HCT116 (cell line): Measurements from ENCODE around the gene WFDC5. TPM values are rescaled to one million over a fixed set of nuclear protein-coding genes. Genes with fewer than 3 reads are reported as not detected.
"Not testable (repeated sequence)": the region's sequence is repeated elsewhere in the genome, so short reads cannot be mapped to it uniquely, and the experiment has no call there.

ENCODE experiments used
- ATAC-seq: fragments of 200-7000 bp; cut with Tn5 transposase; 2 replicates; pipeline ENCODE4 v1.9.1; 2020; ENCODE audit warnings: mild to moderate bottlenecking, moderate library complexity
- BruUV-seq: library from RNA; stranded (reverse); fragments of 400-500 nt; replicated peaks from 2 replicates; lab custom pipeline; 2021; lab: Mats Ljungman, UMichigan
- CTCF ChIA-PET: fragments of 300-600 bp; sonication (Branson Sonifier 250); formaldehyde crosslinking; loops from one replicate; lab custom pipeline; 2021; ENCODE audit warnings: antibody characterized with exemption; lab: Charles Lee
- POLR2A ChIA-PET: fragments of 300-600, 350-600 bp; sonication (Branson Sonifier 250); formaldehyde crosslinking; loops from one replicate; lab custom pipeline; 2021; ENCODE audit warnings: antibody characterized with exemption; lab: Charles Lee
- RAD21 ChIA-PET, 2 experiments: fragments of 300-600 bp; sonication (Branson Sonifier 250); formaldehyde crosslinking; loops; one replicate each; lab custom pipeline; 2023; ENCODE audit warnings: low total read pairs in 2 of 2; ENCODE audit not compliant: uncharacterized antibody in 2 of 2, unreplicated experiment in 2 of 2, low non-redundant PET in 1 of 2; lab: Charles Lee
- DNase-seq: peaks from one replicate; pipeline ENCODE4 v3.0.0-alpha.2; 2010; ENCODE audit warnings: low read depth, low spot score
- H2AFZ ChIP-seq: fragments of 200-600 bp; shearing (Covaris generic), sonication (generic); 2 replicates; pipeline ENCODE4 v1.6.1; 2017; ENCODE audit warnings: low read depth, mixed run types, mixed read lengths, antibody characterized with exemption, low read length; ENCODE audit not compliant: poor library complexity, severe bottlenecking
- H3K27ac ChIP-seq: 2 replicates; pipeline ENCODE4 v1.5.1; 2012; ENCODE audit warnings: low read depth, low read length
- H3K27me3 ChIP-seq: fragments of 200-600 bp; sonication (generic); 2 replicates; pipeline ENCODE4 v1.6.1; 2016; ENCODE audit warnings: mixed run types, low read length, mixed read lengths; ENCODE audit not compliant: insufficient read depth
- H3K36me3 ChIP-seq, 2 experiments: fragments of 200-500 bp in 1 of 2; fragments of 200-600 bp in 1 of 2; sonication (Bioruptor generic) in 1 of 2; sonication (generic) in 1 of 2; 2 replicates each; pipeline versions ENCODE4 v1.5.1 to v1.6.1; 2014 to 2016; ENCODE audit warnings: low read length in 2 of 2, inconsistent platforms in 1 of 2, mixed read lengths in 1 of 2, mixed run types in 1 of 2; ENCODE audit not compliant: insufficient read depth in 2 of 2, control insufficient read depth in 1 of 2
- H3K4me1 ChIP-seq, 2 experiments: fragments of 200-600 bp in 1 of 2; sonication (generic) in 1 of 2; 2 replicates each; pipeline versions ENCODE4 v1.5.1 to v1.6.1; 2012 to 2017; ENCODE audit warnings: low read length in 2 of 2, inconsistent platforms in 1 of 2, mild to moderate bottlenecking in 1 of 2, mixed read lengths in 1 of 2, mixed run types in 1 of 2, moderate library complexity in 1 of 2; ENCODE audit not compliant: insufficient read depth in 2 of 2, control insufficient read depth in 1 of 2
- H3K4me2 ChIP-seq: fragments of 200-600 bp; sonication (generic); 2 replicates; pipeline ENCODE4 v1.6.1; 2017; ENCODE audit warnings: mixed run types, low read length, mixed read lengths
- H3K4me3 ChIP-seq, 2 experiments: fragments of 200-600 bp in 1 of 2; sonication (generic) in 1 of 2; replicated peaks in 1 of 2; 2 replicates each; pipeline ENCODE4 v1.5.1; 2011 to 2016; ENCODE audit warnings: low read length in 2 of 2, control low read depth in 1 of 2, low read depth in 1 of 2, mild to moderate bottlenecking in 1 of 2, mixed read lengths in 1 of 2, mixed run types in 1 of 2
- H3K79me2 ChIP-seq: fragments of 200-600 bp; sonication (generic); 2 replicates; pipeline ENCODE4 v1.6.1; 2017; ENCODE audit warnings: mild to moderate bottlenecking, mixed run types, low read length, moderate library complexity, mixed read lengths; ENCODE audit not compliant: insufficient read depth
- H3K9ac ChIP-seq: fragments of 200-600 bp; sonication (generic); 2 replicates; pipeline ENCODE4 v1.6.1; 2016; ENCODE audit warnings: low read length, mixed read lengths
- H3K9me2 ChIP-seq: fragments of 200-600 bp; sonication (generic), shearing (Covaris generic); 2 replicates; pipeline ENCODE4 v1.6.1; 2017; ENCODE audit warnings: mixed run types, mild to moderate bottlenecking, moderate library complexity; ENCODE audit not compliant: insufficient read depth
- H3K9me3 ChIP-seq, 2 experiments: fragments of 200-500 bp in 1 of 2; fragments of 200-600 bp in 1 of 2; sonication (Bioruptor generic) in 1 of 2; sonication (generic) in 1 of 2; 2 replicates each; pipeline ENCODE4 v1.6.1; 2014 to 2017; ENCODE audit warnings: low read length in 2 of 2, mixed read lengths in 2 of 2, inconsistent platforms in 1 of 2, low read depth in 1 of 2, mild to moderate bottlenecking in 1 of 2, mixed run types in 1 of 2, moderate library complexity in 1 of 2; ENCODE audit not compliant: control insufficient read depth in 1 of 2, insufficient read depth in 1 of 2
- H4K20me1 ChIP-seq: fragments of 200-600 bp; sonication (generic), shearing (Covaris generic); 2 replicates; pipeline ENCODE4 v1.6.1; 2017; ENCODE audit warnings: mixed run types, mild to moderate bottlenecking, moderate library complexity; ENCODE audit not compliant: insufficient read depth
- CEBPB ChIP-seq: IDR thresholded peaks from 2 replicates; pipeline ENCODE4 v1.6.1; 2012; ENCODE audit warnings: low read depth
- CTCF ChIP-seq, 3 experiments: fragments of 200-600 bp in 1 of 3; sonication (generic) in 1 of 3; IDR thresholded peaks in 2 of 3; conservative IDR thresholded peaks in 1 of 3; 2 replicates each; pipeline ENCODE4 v1.5.1; 2012 to 2017; ENCODE audit warnings: low read depth in 2 of 3, low read length in 2 of 3, antibody characterized with exemption in 1 of 3, borderline replicate concordance in 1 of 3, control low read depth in 1 of 3, mild to moderate bottlenecking in 1 of 3, mixed read lengths in 1 of 3, mixed run types in 1 of 3, moderate library complexity in 1 of 3; ENCODE audit not compliant: insufficient read depth in 1 of 3
- ELF1 ChIP-seq: IDR thresholded peaks from 2 replicates; pipeline ENCODE4 v1.6.1; 2012; ENCODE audit warnings: low read depth, borderline replicate concordance
- EZH2 ChIP-seq: fragments of 200-600 bp; sonication (generic); IDR thresholded peaks from 2 replicates; pipeline ENCODE4 v1.6.1; 2017; ENCODE audit warnings: antibody characterized with exemption, mixed run types
- JUND ChIP-seq: IDR thresholded peaks from 2 replicates; pipeline ENCODE4 v1.6.1; 2012
- MAX ChIP-seq: IDR thresholded peaks from 2 replicates; pipeline ENCODE4 v1.6.1; 2012
- POLR2A ChIP-seq: IDR thresholded peaks from 2 replicates; pipeline ENCODE4 v1.7.0; 2011; ENCODE audit warnings: borderline replicate concordance; ENCODE audit not compliant: insufficient read depth, insufficient read length; ENCODE audit errors: extremely low read depth
- POLR2AphosphoS5 ChIP-seq: IDR thresholded peaks from 2 replicates; pipeline ENCODE4 v1.6.1; 2011; ENCODE audit warnings: mild to moderate bottlenecking, low read depth, low read length, moderate library complexity
- SP1 ChIP-seq: IDR thresholded peaks from 2 replicates; pipeline ENCODE4 v1.6.1; 2012; ENCODE audit warnings: low read depth
- TCF7L2 ChIP-seq: IDR thresholded peaks from 2 replicates; pipeline ENCODE4 v1.7.0; 2011; ENCODE audit warnings: borderline replicate concordance, inconsistent platforms; ENCODE audit not compliant: insufficient read depth, insufficient read length; ENCODE audit errors: extremely low read depth
- YY1 ChIP-seq: IDR thresholded peaks from 2 replicates; pipeline ENCODE4 v1.6.1; 2011; ENCODE audit warnings: low read length, low read depth, moderate library complexity, mild to moderate bottlenecking; ENCODE audit not compliant: insufficient replicate concordance; ENCODE audit errors: extremely low read depth
- ZBTB33 ChIP-seq: IDR thresholded peaks from 2 replicates; pipeline ENCODE4 v1.6.1; 2011; ENCODE audit warnings: mild to moderate bottlenecking, low read length, moderate library complexity; ENCODE audit not compliant: insufficient replicate concordance; ENCODE audit errors: extremely low read depth
- ZNF274 ChIP-seq: fragments of 200-500 bp; sonication (Bioruptor generic); IDR thresholded peaks from 2 replicates; pipeline ENCODE4 v1.6.1; 2014; ENCODE audit warnings: mild to moderate bottlenecking, low read depth, low read length, inconsistent platforms
- intact Hi-C: fragments of 100-400 bp; cut with micrococcal nuclease; formaldehyde crosslinking; loops from 2 replicates; pipeline ENCODE4 v1.10.0; 2022
- total RNA-seq: library from RNA; stranded (reverse); gene quantifications from one replicate; pipeline ENCODE4 v1.2.1, GENCODE V29; 2021; ENCODE audit not compliant: unreplicated experiment

Gene WFDC5
- total RNA-seq, 1 experiment from 2014 or later: not detected

GRCh38 chr20:45064812-45065211 lies 50.2 kb downstream of the WFDC5 start:
- H2AFZ ChIP-seq: no peak overlapping the region
- CTCF ChIA-PET: no interaction called here
- no TSS peak for BruUV-seq
- no peaks in the 10 kb centered on the region for H4K20me1 ChIP-seq
- no peak overlapping the region for H3K27ac ChIP-seq
- no peak for DNase-seq
- no peaks in the 10 kb centered on the region for H3K9me2 ChIP-seq
- peaks cover 0 to 8% of the 10 kb centered on the region in 2 experiments; a peak in 2 of 4 replicates for H3K4me1 ChIP-seq
- no peak for TF ChIP-seq JUND
- no peak for TF ChIP-seq TCF7L2
- no peak for TF ChIP-seq ELF1
- TF ChIP-seq YY1: no peak
- no peak for TF ChIP-seq POLR2AphosphoS5
- no peak for TF ChIP-seq MAX
- TF ChIP-seq ZBTB33: no peak
- no peak for TF ChIP-seq CTCF (IDR thresholded peaks at IDR 0.05 in 2 of 3, conservative IDR thresholded peaks at IDR 0.05 in 1 of 3; ENCODE audit: borderline replicate concordance in 1 of 3, insufficient read depth in 1 of 3, low read depth in 2 of 3, low read length in 2 of 3)
- no peak for TF ChIP-seq ZNF274
- no peak for TF ChIP-seq EZH2
- no peak for TF ChIP-seq SP1
- no peak for TF ChIP-seq CEBPB
- TF ChIP-seq POLR2A: no peak
- ATAC-seq: no peak
- H3K4me3 ChIP-seq: no peak overlapping the region
- RAD21 ChIA-PET: interaction anchor here in 1 of 2 experiments (0.5 kb wide), 1 partner anchor 44 kb away, joined by 3 read pairs; no protein-coding TSS in a partner anchor
- H3K9me3 ChIP-seq: no peaks in the 10 kb centered on the region
- H3K36me3 ChIP-seq: no peaks in the 10 kb centered on the region
- intact Hi-C loops: no loop called here
- H3K27me3 ChIP-seq: no peaks in the 10 kb centered on the region
- H3K79me2 ChIP-seq: peaks cover 5% of the 10 kb centered on the region; the same call in 1 of the 2 replicates
- no peak overlapping the region for H3K4me2 ChIP-seq
- H3K9ac ChIP-seq: no peak overlapping the region
- POLR2A ChIA-PET: no interaction called here

- H3K4me1 ChIP-seq, H3K9me3 ChIP-seq, POLR2A ChIA-PET, H3K27me3 ChIP-seq, intact Hi-C loops, DNase-seq, ATAC-seq, H3K36me3 ChIP-seq, H3K4me3 ChIP-seq, H2AFZ ChIP-seq, H3K79me2 ChIP-seq, H3K9ac ChIP-seq, H4K20me1 ChIP-seq, BruUV-seq, H3K9me2 ChIP-seq, CTCF ChIA-PET, H3K27ac ChIP-seq, H3K4me2 ChIP-seq, RAD21 ChIA-PET: not testable (repeated sequence)
These were observed 51.9 kb downstream of the WFDC5 start for GRCh38 chr20:45063107-45063506.
